HG03460 (cell line): ENCODE data around the gene EVI5.
"Not testable (repeated sequence)": the region's sequence is repeated elsewhere in the genome, so short reads cannot be mapped to it uniquely, and the experiment has no call there.

Source experiments
- ATAC-seq: cut with Tn5 transposase; IDR thresholded peaks from one replicate; pipeline ENCODE4 v1.9.1; 2021; ENCODE audit not compliant: unreplicated experiment

The EVI5 gene

DNA sequence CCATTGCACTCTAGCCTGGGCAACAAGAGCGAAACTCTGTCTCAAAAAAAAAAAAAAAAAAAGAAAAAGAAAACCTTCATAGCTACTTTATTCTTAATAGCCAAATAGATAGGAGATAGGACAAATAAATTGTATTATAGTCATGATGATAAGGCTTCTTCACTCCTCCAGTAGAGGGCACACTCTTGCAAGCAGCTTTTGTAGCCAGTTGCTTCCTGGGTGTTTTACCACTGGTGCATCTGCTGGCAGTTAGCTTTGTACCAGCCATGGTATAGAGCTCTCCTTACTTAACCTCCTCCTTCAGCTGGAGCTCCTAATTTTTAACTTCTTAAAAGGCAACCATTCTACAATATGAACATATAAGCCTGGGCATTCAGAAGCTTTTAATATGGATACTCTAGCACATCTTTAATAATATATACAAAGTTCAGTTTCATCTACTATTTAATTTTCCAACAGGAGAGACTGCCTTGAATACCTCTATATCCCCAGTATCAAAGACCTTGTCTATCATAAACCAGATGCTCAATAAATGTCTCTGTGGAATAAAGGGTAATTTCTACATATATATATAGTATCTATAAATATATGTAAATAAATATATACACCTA, 35.8 kb downstream of the EVI5 start:
- ATAC-seq = peak; percentile 67

DNA sequence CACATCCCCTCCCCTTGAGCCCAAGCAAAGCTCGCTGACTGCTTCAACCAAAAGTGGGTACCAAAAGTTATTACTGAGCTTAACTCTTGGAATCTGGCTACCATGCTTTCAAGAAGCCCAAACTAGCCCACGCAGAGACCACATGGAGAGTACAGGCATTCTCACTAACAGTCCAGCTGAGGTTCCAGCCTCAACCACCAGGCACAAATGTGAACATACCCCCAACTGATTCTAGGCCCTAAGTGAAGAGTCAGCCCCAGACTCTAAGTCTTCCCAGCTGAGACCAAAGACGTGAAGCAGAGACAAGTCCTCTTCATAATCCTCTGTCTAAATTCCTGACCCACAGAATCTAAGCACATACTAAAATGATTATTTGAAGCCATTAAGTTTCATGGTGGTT, 36.8 kb downstream of the EVI5 start:
- ATAC-seq = no peak

DNA sequence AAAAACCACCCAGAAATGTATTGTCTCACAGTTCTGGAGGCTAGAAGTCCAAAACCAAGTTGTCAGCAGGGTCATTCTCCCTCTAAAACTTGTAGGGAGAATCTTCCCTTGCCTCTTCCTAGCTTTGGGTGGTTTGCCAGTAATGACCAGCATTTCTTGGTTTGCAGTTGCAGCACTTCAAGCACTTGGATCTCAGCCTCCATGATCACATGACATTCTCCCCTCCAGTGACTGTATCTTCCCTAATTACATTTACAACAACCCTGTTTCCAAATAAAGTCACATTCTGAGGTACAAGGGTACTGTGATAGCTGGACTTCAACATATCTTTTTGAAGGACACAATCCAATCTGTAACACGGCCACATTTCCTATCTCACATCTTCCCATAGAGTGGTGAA, 37.2 kb downstream of the EVI5 start:
- no peak for ATAC-seq

DNA sequence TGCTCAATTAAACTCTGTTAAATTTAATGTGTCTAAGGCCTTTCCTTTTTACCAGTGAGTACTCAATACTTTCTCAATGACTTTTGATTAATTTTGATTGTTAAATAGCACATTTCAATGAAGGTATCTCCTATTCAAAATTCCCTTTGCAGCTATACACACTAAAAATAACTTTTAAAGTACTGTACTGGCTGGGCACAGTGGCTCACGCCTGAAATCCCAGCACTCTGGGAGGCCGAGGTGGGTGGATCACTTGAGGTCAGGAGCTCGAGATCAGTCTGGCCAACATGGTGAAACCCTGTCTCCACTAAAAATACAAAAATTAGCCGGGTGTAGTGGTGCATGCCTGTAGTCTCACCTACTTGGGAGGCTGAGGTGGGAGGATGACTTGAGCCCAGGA, 38.7 kb downstream of the EVI5 start:
- ATAC-seq = not testable (repeated sequence)

DNA sequence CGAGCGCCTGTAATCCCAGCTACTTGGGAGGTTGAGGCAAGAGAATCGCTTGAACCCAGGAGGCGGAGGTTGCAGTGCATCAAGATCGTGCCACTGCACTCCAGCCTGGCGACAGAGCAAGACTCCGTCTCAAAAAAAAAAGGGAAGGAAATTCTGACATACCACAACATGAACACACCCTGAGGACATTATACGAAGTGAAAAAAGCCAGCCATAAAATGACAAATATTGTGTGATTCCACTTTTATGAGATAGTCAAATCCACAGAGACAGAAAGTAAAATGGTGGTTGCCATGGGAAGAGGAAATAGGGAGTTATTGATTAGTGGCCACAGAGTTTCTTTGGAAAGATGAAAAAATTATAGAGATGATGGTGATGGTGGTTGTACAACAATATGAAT, 41.7 kb downstream of the EVI5 start:
- no peak for ATAC-seq

DNA sequence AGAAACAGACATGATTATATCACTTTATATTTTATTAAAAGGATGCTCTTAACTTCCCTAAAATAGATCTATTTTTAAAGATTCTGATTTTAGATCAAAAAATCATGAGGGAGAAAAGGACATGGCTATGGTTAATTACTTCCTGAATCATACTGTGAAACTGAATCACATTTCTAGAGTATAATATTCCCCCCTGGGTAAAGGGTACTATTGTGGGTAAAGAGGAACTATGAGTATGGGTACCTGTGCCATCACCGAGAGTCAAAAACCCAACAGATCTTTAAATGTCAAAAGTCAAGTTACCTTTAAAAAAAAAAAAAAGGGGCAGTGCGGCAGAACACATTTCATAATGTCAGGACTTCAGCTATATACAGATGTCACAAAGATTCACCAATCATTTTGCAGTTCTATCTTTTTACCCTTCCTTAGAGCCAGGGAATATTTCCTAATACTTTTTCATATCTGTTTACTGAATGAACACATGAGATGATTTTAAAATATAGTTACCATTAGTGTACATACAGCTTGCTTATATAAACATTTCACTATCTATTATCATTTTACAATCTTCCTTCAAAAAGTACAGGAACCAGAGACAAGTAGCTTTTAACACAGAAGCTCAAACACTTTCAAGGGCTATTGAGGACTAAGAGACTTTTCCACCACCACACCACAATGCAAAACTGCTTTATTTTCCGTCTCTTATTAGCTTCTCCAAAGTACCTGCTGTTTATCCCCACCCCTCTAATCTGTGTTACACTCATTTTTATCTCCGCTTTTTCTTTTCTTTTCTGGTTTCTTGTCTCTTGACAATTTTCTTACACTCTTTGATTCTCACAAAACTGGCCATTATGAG, 45.0 kb downstream of the EVI5 start:
- no peak for ATAC-seq

DNA sequence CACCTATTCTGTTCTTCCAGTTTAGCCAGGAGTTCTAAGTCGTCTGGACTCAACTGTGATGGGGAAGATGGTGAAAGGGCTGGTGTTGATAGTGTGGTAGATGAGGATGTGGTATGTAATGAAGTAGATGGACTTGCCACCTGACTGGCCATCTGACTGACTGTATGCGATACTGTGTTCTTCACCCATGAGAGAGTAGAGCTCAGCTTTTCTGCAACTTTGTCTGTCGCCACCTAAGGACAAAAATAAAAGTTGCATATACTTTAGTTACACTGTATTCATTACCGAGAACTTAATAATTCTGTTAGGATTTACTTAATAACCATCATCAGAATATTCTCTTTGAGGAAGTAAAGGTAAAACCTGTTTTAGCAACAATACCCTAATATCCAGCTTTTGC, 48.5 kb downstream of the EVI5 start:
- peak; percentile 50 for ATAC-seq

DNA sequence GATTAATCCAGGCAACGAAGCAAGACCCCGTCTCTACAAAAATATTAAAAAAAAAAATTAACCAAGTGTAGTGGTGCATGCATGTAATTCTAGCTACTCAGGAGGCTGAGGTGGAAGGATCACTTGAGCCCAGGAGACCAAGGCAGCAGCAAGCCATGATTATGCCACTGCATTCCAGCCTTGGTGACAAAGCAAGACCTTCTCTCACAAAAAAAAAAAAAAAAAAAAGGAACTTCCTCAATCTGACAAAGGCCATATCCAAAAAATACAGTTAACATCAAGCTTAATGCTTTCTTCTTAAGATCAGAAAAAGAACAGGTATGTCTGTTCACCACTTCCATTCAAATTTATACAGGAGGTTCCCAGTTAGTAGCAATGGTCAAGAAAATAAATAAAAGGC, 54.4 kb downstream of the EVI5 start:
- ATAC-seq = no peak

DNA sequence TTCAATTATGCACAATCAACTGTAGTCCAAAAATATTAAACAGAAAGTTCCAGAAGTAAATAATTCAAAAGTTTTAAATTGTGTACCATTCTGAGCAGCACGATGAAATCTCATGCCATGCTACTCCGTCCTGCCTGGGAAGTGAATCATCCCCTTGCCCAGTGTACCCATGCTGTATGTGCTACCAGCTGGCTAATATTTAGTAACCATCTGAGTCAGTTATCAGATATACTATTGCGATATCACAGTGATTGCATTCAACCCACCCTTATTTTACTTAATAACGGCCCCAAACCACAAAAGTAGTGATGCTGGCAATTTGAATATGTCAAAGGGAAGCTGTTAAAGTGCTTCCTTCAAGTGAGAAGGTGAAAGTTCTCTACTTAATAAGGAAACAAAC, 56.2 kb downstream of the EVI5 start:
- no peak for ATAC-seq

DNA sequence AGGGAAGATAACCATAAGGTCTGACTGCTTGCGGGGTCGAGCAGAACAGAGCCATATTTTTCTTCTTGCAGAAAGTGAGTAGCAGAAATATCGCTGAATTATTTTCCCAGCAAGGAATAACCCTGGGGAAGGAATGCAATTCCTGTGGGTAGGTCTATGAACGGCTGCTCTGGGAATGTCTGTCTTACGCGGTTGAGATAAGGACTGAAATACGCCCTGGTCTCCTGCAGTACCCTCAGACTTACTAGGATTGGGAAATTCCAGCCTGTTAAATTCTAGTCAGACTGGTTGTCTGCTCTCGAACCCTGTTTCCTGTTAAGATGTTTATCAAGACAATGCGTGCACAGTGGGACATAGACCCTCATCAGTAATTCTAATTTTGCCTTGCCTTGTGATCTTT, 61.2 kb downstream of the EVI5 start:
- not testable (repeated sequence) for ATAC-seq

DNA sequence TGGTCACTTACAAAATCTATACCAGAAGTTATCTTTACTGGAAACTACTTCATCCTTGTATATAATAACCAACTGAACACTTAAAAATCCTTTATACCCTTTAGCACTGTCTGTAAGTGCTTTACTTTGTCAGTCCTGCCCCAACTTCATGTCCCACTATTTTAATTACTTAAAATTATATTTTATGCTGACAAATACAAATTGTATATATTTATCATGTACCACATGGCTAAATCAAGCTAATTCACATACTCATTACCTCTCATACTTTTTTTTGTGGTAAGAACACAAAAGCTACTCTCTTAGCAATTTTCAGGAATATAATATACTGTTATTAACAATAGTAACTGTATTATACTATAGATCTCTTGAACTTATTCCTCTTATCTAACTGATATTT, 63.0 kb downstream of the EVI5 start:
- ATAC-seq = no peak

DNA sequence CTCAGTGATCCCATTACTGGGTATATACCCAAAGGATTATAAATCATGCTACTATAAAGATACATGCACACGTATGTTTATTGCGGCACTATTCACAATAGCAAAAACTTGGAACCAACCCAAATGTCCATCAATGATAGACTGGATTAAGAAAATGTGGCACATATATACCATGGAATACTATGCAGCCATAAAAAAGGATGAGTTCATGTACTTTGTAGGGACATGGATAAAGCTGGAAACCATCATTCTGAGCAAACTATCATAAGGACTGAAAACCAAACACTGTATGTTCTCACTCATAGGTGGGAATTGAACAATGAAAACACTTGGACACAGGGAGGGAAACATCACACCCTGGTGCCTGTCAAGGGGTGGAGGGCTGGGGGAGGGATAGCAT, 63.8 kb downstream of the EVI5 start:
- not testable (repeated sequence) for ATAC-seq

DNA sequence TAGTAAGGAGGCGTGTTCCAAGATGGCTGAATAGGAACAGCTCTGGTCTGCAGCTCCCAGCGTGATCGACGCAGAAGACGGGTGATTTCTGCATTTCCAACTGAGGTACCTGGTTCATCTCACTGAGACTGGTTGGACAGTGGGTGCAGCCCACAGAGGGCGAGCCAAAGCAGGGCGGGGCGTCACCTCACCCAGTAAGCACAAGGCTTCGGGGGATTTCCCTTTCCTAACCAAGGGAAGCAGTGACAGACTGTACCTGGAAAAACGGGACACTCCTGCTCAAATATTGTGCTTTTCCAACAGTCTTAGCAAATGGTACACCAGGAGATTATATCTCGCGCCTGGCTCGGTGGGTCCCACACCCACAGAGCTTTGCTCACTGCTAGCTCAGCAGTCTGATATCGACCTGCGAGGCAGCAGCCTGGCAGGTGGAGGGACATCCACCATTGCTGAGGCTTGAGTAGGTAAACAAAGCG, 69.4 kb downstream of the EVI5 start:
- not testable (repeated sequence) for ATAC-seq

DNA sequence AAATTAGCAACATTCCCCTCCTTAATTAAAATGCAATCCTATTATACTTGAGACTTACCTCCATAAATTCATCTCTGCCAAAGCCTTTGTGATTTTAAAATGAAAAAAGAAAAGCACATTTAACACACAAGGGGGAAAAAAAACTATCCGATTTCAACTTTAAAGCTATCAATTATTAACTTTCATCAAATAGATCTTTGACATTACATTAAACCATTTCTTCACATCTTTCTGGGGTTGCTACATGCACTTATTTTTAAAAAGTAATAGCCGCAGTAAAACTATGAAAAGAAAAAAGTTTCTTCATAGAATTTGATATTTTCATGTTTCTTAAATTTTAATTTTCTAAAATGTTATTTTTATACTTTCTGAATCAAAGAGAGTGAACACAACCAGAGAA, 71.0 kb downstream of the EVI5 start:
- no peak for ATAC-seq

DNA sequence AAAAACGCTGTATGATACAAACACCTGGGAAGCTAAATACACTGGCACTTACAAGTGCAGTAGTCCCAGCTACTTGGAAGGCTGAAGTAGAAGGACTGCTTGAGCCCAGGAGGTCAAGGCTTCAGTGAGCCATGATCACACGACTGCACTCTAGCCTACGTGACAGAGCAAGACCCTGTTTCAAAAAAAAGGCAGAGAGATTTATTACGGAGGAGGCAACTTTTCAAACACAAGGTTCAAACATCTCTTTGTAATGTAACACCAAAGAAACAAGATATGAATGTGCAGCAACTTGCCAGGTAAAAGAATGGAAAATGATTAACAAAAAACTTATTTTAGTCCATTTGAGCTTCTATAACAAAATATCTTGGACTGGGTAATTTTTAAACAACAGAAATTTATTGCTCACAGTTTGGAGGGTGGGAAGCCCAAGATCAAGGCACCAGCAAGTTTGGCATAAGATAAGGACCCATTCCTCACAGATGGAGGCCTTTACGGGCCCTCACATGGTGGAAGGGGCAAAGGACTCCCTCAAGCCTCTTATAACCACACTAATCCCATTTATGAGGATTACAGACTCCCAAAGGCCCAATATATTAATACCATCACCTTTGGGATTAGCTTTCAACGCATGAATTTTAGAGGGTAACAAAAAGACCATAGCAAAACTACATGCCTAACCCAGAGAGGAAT, 73.3 kb downstream of the EVI5 start:
- no peak for ATAC-seq

DNA sequence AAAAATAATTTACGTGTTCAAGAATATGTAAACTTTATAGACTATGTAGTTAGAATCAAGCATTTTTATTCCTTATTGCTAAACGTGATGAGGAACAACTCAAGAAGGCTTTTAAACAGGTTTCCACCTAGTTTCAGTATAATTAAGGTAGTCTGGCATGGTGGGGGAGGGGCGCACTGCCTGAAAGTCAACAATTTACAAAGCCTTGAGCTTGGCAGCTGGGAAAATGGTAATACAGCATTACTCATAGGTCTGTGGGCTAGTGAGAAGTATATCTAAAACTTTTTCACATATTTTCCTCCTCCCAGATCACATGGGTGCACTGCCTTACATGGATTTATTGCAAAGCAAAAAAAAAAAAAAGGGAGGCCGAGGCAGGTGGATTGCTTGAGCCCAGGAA, 75.2 kb downstream of the EVI5 start:
- ATAC-seq = no peak

DNA sequence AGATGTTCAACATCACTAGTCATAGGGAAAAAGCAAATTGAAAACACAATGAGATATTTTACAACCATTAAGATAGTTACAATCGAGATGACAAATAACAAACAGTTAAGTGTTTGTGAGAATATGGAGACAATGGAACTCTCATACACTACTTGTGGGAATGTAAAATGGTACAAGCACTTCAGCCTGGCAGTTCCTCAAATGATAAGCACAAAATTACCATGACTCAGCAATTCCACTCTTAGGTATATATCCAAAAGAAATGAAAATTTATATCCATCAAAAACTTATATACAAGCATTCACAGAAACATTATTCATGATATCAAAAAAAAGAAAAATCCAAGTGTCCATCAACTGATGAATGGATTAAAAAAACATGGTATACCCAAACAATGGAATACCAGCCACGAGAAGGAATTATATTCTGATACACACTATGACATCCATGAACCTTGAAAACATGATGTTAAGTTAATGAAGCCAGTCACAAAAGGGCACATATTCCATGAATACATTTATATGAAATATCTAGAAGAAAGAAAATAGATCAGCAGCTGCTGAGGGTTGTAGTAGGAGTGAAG, 76.4 kb downstream of the EVI5 start:
- ATAC-seq = no peak

DNA sequence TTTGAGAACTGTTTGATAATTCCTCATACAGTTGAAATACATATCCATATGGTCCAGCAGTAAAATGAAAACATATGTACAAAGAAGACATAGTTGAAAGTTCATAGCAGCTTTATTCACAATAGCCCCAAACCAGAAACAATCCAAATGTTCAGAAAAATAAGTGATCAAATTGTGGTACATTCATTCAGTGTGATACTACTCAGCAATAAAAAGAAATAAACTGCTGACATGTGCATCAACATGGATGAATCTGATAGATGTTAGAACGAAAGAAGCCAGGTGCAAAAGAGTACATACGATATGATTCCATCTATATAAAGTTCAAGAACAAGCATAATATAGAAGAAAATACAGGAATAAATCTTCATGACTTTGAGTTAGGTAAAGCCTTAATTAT, 77.2 kb downstream of the EVI5 start:
- ATAC-seq = no peak

DNA sequence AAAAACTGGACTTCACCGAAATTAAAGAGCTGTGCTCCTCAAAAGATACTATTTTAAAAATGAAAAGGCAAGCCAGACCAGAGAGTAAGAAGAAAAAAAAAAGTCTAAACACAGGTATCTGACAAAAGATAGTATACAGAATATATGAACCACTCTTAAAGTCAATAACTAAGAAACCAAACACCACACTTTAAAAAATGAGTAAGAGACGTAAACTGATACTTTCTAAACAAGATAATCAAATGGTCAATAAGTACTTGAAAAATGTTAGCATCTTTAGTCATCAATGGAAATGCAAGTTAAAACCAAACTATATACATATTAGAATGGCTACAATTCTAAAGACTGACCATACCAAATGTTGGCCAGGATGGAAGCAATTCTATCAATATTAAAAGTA, 77.6 kb downstream of the EVI5 start:
- no peak for ATAC-seq

DNA sequence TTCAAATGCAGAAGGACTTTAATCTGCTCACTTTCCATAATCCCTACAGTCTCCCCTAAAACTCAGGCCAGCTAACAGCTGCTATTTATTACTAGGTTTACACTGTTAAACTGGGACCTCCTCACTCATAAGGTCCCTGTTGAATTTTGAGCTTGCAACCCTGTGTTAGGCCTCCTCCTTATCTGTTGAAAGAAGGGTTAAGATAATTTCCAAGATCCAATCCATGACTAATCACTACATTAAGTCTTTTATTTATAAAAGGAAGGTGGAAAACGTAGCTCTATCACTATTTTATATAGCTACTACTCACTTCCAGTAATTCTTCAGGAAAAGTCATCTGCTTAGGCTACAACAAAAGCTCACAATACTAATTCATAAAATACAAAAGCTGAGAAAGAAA, 79.5 kb downstream of the EVI5 start:
- ATAC-seq = no peak

DNA sequence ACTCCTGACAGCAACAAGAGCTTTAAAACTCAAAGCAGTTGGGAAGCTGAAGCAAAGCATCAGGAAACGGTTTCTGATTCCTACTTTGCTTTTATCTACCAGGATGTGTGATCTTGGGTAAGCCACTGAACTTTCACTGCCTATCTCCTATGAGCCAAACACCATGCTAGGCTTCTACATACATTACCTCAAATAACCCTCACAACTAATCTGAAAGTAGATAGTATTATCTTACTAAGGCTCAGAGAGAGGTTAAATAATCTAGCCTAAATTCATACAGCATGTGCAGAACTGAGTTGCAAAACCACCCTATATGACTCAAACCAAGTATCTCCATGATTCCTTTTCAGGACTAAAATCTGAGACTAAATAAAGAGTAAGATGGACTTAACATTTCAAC, 83.8 kb downstream of the EVI5 start:
- no peak for ATAC-seq

DNA sequence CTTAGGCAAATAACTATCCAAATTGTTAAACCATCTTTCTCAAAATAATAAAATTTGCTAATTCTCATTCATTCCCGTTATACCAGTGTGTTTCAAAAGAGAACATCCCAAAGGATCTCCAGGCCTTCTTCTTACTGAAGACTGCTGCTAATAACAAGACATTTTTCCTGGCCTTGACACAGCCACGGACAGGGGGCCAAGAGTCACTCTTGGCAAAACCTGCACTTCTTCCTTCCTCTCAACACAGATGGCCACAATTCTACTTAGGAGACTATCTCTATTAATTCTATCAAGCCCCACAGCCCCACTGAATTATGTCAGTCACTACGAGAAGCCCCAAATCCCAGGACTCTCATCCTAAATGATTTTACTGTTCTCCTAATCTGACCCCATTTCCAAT, 86.0 kb downstream of the EVI5 start:
- ATAC-seq = no peak
